ENCODE data around the gene ATP9B.

Gene ATP9B

GRCh38 chr18:79418642-79419041 lies 349.4 kb downstream of the ATP9B start:
- Histone ChIP-seq H3K9me3 (ENCODE audit: low read length) (no peaks in the 10 kb centered on the region), H3K36me3 (ENCODE audit: insufficient read depth, low read length) (no peaks in the 10 kb centered on the region), H3K4me3 (ENCODE audit: low read length) (no peak overlapping the region), H3K4me1 (ENCODE audit: insufficient read depth, low read length) (no peaks in the 10 kb centered on the region), H2AFZ (ENCODE audit: low read depth, low read length) (no peak overlapping the region), H3K27me3 (ENCODE audit: insufficient read depth, low read length) (no peaks in the 10 kb centered on the region)

DNA sequence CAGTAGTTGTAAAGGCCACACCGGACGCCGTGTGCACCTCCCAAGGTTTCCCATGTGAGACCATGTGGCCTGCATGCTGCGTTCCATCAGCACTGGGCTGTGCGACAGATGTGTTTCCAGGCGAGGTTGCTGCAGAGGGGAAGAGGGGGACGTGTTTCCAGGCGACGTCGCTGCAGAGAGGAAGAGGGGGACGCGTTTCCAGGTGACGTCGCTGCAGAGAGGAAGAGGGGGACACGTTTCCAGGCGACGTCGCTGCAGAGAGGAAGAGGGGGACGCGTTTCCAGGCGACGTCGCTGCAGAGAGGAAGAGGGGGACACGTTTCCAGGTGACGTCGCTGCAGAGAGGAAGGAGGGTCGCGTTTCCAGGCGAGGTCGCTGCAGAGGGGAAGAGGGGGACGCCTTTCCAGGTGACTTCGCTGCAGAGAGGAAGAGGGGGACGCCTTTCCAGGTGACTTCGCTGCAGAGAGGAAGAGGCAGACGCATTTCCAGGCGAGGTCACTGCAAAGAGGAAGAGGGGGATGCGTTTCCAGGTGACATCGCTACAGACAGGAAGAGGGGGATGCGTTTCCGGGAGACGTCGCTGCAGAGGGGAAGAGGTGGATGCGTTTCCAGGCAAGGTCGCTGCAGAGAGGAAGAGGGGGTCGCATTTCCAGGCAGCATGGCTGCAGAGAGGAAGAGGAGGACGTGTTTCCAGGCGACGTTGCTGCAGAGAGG lies 351.0 kb downstream of the ATP9B start:
- H3K36me3 ChIP-seq (ENCODE audit: insufficient read depth, low read length), result no peaks in the 10 kb centered on the region
- no peak overlapping the region for H2AFZ ChIP-seq (ENCODE audit: low read depth, low read length)
- no peaks in the 10 kb centered on the region for H3K9me3 ChIP-seq (ENCODE audit: low read length)
- H3K4me1 ChIP-seq (ENCODE audit: insufficient read depth, low read length), result no peaks in the 10 kb centered on the region
- H3K4me3 ChIP-seq (ENCODE audit: low read length), result no peak overlapping the region
- H3K27me3 ChIP-seq (ENCODE audit: insufficient read depth, low read length), result no peaks in the 10 kb centered on the region

DNA sequence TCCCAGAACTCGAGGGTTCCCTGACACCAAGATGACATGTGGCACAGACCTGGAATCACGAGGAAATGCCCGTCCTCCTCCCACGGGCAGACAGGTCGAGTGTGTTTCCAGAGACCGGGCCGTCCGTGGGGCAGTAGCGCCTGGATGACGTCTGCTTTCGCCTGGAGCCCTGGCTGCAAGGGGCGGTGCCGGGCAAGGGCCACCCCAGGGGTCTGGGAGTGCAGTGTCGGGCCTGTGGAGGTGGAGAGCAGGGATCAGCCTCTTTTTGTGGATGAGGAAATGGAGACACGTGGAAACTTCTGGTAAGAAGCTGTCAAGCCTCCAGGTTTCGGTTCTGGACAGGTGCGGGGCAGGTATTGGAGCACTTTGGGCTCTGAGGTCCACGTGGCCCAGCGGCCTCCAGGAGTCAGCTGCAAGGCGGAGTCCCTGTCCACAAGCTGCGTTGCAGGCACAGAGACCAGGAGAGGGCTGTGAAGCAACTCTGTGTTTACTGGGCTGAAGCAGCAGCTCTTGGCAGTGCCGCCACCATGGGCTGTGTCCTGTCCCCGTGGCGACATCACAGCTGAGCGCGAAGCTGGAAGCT lies 352.2 kb downstream of the ATP9B start:
- no peaks in the 10 kb centered on the region for H3K36me3 ChIP-seq (ENCODE audit: insufficient read depth, low read length)
- no peaks in the 10 kb centered on the region for H3K4me1 ChIP-seq (ENCODE audit: insufficient read depth, low read length)
- no peak overlapping the region for H3K4me3 ChIP-seq (ENCODE audit: low read length)
- no peaks in the 10 kb centered on the region for H3K27me3 ChIP-seq (ENCODE audit: insufficient read depth, low read length)
- no peak overlapping the region for H2AFZ ChIP-seq (ENCODE audit: low read depth, low read length)
- H3K9me3 ChIP-seq (ENCODE audit: low read length), result no peaks in the 10 kb centered on the region

GRCh38 chr18:79422022-79422782 lies 353.0 kb downstream of the ATP9B start:
- H3K4me3 ChIP-seq (ENCODE audit: low read length), result no peak overlapping the region
- H3K36me3 ChIP-seq (ENCODE audit: insufficient read depth, low read length), result no peaks in the 10 kb centered on the region
- no peak overlapping the region for H2AFZ ChIP-seq (ENCODE audit: low read depth, low read length)
- no peaks in the 10 kb centered on the region for H3K4me1 ChIP-seq (ENCODE audit: insufficient read depth, low read length)
- H3K27me3 ChIP-seq (ENCODE audit: insufficient read depth, low read length), result no peaks in the 10 kb centered on the region
- no peaks in the 10 kb centered on the region for H3K9me3 ChIP-seq (ENCODE audit: low read length)

GRCh38 chr18:79422783-79423165 lies 353.6 kb downstream of the ATP9B start:
- Histone ChIP-seq H3K27me3 (ENCODE audit: insufficient read depth, low read length) (no peaks in the 10 kb centered on the region), H3K36me3 (ENCODE audit: insufficient read depth, low read length) (no peaks in the 10 kb centered on the region), H3K4me3 (ENCODE audit: low read length) (no peak overlapping the region), H3K4me1 (ENCODE audit: insufficient read depth, low read length) (no peaks in the 10 kb centered on the region), H2AFZ (ENCODE audit: low read depth, low read length) (no peak overlapping the region), H3K9me3 (ENCODE audit: low read length) (no peaks in the 10 kb centered on the region)

DNA sequence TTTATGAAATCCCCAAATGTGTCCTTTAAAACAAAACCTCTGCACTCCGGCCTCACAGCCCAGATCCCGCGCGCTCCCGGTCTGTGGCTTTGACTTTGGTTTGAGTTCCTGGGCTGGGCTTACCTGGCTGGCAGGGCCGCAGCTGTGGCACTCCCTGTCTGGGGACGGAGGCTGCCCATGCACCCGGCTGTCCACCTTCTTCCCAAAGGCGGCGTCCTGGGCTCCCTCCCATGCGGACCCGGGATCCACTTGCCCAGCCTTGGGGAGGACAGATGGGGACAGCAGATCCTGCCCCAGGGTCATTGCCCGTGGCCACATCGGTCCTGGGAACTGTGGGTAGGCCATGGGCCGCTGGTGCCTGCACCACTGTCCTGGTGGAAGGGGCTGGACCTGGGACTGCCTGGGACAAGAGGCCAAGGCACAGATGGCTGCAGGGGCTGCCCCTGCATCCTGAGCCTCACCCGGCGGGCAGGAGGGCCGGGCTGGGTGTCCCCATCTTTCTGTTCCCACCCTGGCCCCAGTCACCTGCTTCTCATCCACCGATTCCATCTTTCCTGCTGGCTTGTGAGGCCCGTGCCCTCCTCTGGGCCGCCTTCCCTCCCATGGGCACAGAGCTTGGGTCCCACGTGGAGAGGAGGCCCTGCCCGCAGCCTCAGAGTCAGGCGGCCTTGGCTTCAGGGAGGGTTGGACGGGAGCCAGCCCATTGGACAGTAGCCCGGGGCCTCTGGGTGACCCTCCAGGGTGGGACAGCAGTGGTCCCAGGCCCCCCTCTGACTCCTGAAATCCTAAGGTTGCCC lies 354.2 kb downstream of the ATP9B start:
- Histone ChIP-seq H3K27me3 (ENCODE audit: insufficient read depth, low read length) (no peaks in the 10 kb centered on the region), H3K4me3 (ENCODE audit: low read length) (no peak overlapping the region), H2AFZ (ENCODE audit: low read depth, low read length) (no peak overlapping the region), H3K9me3 (ENCODE audit: low read length) (no peaks in the 10 kb centered on the region), H3K4me1 (ENCODE audit: insufficient read depth, low read length) (no peaks in the 10 kb centered on the region), H3K36me3 (ENCODE audit: insufficient read depth, low read length) (no peaks in the 10 kb centered on the region)

DNA sequence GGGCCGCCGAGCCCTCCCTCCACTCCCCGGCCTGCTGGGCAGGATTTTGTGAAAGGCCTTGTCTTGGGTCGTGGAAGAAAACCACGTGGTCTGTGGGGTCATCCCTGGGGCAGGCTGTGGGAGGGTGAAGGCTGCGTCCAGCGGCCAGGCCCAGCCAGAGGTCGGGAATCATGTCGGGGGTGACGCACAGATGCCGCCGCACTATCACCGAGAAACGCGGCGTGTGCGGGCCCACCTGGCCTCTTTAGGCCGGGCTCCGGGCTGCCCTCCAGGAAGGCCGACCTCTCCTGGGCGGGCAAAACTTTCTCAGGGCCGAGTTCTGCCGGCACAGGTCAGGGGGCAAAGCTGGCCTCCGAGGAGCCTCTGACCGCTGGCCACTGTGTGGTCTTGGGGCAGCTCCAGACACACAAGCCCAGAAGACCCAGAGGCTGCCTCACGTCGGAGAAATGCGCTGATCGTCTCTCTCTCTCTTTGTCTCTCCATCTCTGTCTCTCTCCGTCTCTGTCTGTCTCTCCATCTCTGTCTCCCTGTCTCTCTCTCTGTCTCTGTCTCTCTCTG lies 354.9 kb downstream of the ATP9B start:
- Histone ChIP-seq H3K4me1 (ENCODE audit: insufficient read depth, low read length) (no peaks in the 10 kb centered on the region), H3K4me3 (ENCODE audit: low read length) (no peak overlapping the region), H3K27me3 (ENCODE audit: insufficient read depth, low read length) (no peaks in the 10 kb centered on the region), H3K36me3 (ENCODE audit: insufficient read depth, low read length) (no peaks in the 10 kb centered on the region), H2AFZ (ENCODE audit: low read depth, low read length) (no peak overlapping the region), H3K9me3 (ENCODE audit: low read length) (no peaks in the 10 kb centered on the region)

DNA sequence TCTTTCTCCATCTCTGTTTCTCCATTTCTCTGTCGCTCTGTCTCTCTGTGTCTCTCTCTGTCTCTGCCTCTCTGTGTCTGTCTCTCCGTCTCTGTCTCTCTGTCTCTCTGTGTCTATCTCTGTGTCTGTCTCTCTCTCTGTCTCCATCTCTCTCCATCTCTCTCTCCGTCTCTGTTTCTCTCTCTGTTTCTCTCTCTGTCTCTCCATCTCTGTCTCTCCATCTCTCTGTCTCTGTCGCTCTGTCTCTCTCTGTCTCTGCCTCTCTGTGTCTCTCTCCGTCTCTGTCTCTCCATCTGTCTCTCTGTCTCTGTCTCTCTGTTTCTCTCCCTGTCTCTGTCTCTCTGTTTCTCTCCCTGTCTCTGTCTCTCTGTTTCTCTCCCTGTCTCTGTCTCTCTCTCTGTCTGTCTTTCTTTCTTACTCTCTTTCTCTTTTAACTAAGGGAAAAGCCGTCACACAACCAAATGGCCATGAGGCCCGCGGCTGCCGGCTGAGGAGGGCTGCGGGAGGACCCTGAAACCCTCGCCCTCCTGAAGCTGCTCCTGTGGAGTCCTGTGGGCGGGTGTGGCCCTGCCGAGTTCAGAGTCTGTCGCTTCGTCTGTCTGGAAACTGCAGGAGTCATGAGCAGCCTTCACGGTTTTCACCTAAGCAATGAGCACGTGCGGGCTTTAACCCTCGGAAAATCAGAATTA lies 355.8 kb downstream of the ATP9B start:
- H2AFZ ChIP-seq (ENCODE audit: low read depth, low read length), result no peak overlapping the region
- no peaks in the 10 kb centered on the region for H3K27me3 ChIP-seq (ENCODE audit: insufficient read depth, low read length)
- no peaks in the 10 kb centered on the region for H3K36me3 ChIP-seq (ENCODE audit: insufficient read depth, low read length)
- no peaks in the 10 kb centered on the region for H3K9me3 ChIP-seq (ENCODE audit: low read length)
- H3K4me3 ChIP-seq (ENCODE audit: low read length), result no peak overlapping the region
- no peaks in the 10 kb centered on the region for H3K4me1 ChIP-seq (ENCODE audit: insufficient read depth, low read length)

DNA sequence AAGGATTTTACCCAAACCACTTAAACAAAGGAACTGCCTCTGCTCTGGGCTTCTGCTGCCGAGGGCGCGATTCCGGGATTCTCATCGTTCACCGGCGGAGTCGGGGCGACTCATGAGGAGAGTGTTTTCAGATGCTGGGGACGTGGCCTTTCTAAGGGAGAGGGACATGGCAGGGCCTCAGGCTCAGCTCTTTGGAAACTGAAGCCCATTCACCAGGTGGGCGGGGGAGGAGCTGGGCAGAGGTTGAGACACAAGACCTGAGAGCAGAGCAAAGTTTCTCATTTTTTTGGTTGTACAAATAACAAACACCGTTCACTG lies 356.3 kb downstream of the ATP9B start:
- H3K4me1 ChIP-seq (ENCODE audit: insufficient read depth, low read length), result no peaks in the 10 kb centered on the region
- H3K27me3 ChIP-seq (ENCODE audit: insufficient read depth, low read length), result no peaks in the 10 kb centered on the region
- H3K36me3 ChIP-seq (ENCODE audit: insufficient read depth, low read length), result no peaks in the 10 kb centered on the region
- H3K9me3 ChIP-seq (ENCODE audit: low read length), result no peaks in the 10 kb centered on the region
- H2AFZ ChIP-seq (ENCODE audit: low read depth, low read length), result no peak overlapping the region
- H3K4me3 ChIP-seq (ENCODE audit: low read length), result no peak overlapping the region

DNA sequence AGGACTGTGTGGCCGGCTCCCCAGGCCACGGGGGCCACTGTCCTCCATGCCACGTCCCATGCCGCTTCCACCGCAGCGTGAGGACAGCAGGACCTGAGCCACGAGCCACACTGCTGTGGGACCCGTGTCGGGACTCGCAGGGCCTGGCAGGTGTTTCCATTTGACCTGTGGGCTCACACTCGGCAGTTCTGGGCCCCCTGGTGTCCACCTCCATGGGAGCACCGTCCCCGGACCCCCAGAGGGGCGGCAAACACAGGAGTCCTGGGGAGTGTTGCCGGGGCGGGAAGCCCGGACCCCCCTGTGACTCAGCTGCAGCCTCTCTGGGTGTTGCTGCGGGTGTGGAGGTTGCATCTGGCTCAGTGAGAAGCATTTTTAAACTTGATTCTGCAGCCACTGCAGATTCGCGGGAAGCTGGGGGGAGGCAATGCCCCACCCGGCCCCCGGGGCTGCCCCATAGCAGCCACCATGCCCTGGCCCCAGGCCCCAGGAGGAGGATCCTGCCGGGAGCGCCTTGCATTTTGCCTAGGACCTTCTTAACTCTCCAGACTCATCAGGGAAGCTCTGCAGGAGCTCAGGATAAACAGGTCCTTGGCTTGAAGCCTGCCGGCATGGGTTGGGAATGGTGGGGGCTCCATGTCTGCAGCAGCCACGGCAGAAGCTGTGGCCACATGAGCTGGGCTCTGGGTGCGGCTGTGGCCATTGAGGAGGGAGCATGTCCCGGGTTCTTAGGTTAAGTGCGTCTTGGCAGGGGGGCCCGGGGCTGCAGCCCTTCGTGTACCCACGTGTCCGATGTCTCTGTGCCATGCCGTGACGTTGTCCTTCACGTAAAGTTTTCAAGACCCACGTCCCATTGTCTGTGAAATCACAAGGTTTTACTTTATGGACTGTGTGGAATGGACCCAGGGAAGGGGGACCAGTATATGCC lies 357.4 kb downstream of the ATP9B start:
- Histone ChIP-seq H2AFZ (ENCODE audit: low read depth, low read length) (no peak overlapping the region), H3K4me1 (ENCODE audit: insufficient read depth, low read length) (no peaks in the 10 kb centered on the region), H3K9me3 (ENCODE audit: low read length) (no peaks in the 10 kb centered on the region), H3K36me3 (ENCODE audit: insufficient read depth, low read length) (no peaks in the 10 kb centered on the region), H3K27me3 (ENCODE audit: insufficient read depth, low read length) (no peaks in the 10 kb centered on the region), H3K4me3 (ENCODE audit: low read length) (no peak overlapping the region)

DNA sequence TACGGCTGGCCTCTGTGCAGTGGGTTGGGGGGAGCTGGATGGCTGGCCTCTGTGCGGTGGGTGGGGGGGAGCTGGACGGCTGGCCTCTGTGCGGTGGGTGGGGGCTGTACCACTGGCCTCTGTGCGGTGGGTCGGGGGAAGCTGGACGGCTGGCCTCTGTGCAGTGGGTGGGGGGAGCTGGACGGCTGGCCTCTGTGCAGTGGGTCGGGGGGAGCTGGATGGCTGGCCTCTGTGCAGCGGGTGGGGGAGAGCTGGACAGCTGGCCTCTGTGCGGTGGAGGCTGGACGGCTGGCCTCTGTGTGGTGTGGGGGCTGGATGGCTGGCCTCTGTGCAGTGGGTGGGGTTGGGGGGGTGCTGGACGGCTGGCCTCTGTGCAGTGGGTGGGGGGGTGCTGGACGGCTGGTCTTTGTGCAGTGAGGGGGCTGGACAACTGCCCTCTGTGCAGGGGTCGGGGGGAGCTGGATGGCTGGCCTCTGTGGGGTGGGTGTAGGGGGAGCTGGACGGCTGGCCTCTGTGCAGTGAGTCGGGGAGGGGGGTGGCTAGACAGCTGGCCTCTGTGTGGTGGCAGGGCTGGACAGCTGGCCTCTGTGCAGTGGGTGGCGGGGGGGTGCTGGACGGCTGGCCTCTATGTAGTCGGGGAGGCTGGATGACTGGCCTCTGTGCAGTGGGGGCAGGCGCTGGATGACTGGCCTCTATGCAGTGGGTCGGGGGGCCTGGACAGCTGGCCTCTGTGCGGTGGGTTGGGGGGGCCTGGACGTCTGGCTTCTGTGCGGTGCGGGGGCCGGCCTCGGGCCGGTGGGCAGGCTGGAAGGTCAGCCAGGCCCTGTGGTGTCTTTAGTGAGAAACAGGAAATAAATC lies 358.4 kb downstream of the ATP9B start:
- Histone ChIP-seq H3K4me3 (ENCODE audit: low read length) (no peak overlapping the region), H3K27me3 (ENCODE audit: insufficient read depth, low read length) (no peaks in the 10 kb centered on the region)

More for the DNA sequence above, 358.4 kb downstream of the ATP9B start:
- H3K36me3 ChIP-seq (ENCODE audit: insufficient read depth, low read length), result no peaks in the 10 kb centered on the region
- no peaks in the 10 kb centered on the region for H3K9me3 ChIP-seq (ENCODE audit: low read length)
- H2AFZ ChIP-seq (ENCODE audit: low read depth, low read length), result no peak overlapping the region
- H3K4me1 ChIP-seq (ENCODE audit: insufficient read depth, low read length), result no peaks in the 10 kb centered on the region
